Liver (tissue), 9 donors: Measurements from ENCODE around the gene GRK5. TPM values are rescaled to one million over a fixed set of nuclear protein-coding genes. Genes with fewer than 3 reads are reported as not detected.
"Not testable (repeated sequence)": the region's sequence is repeated elsewhere in the genome, so short reads cannot be mapped to it uniquely, and the experiment has no call there.

ENCODE experiments used
- DNase-seq: peaks from one replicate; pipeline ENCODE4 v3.0.0-alpha.2; 2017; ENCODE audit warnings: low spot score
- H3K27ac ChIP-seq, 2 donors: one replicate each; pipeline ENCODE4 v1.7.0; 2013; ENCODE audit warnings: inconsistent platforms in 2 of 2, low read length in 2 of 2, control low read depth in 1 of 2, low read depth in 1 of 2, mild to moderate bottlenecking in 1 of 2
- H3K27me3 ChIP-seq, 4 donors: one replicate each; pipeline versions ENCODE4 v1.6.1 to v1.7.0; 2013; ENCODE audit warnings: low read length in 3 of 4, inconsistent platforms in 1 of 4, mild to moderate bottlenecking in 1 of 4, moderate library complexity in 1 of 4; ENCODE audit not compliant: control insufficient read depth in 4 of 4, insufficient read depth in 4 of 4
- H3K36me3 ChIP-seq, 4 donors: one replicate each; pipeline versions ENCODE4 v1.6.1 to v1.7.0; 2013; ENCODE audit warnings: low read length in 3 of 4, mild to moderate bottlenecking in 3 of 4, low read depth in 1 of 4, moderate library complexity in 1 of 4; ENCODE audit not compliant: control insufficient read depth in 4 of 4, insufficient read depth in 3 of 4
- H3K4me1 ChIP-seq, 4 donors: one replicate each; pipeline versions ENCODE4 v1.6.1 to v1.7.0; 2013; ENCODE audit warnings: low read length in 3 of 4, mild to moderate bottlenecking in 3 of 4, moderate library complexity in 1 of 4; ENCODE audit not compliant: control insufficient read depth in 4 of 4, insufficient read depth in 4 of 4
- H3K4me3 ChIP-seq, 3 donors: one replicate each; pipeline versions ENCODE4 v1.6.1 to v1.7.0; 2013; ENCODE audit warnings: low read length in 3 of 3, control low read depth in 1 of 3, low read depth in 1 of 3, mild to moderate bottlenecking in 1 of 3
- H3K9ac ChIP-seq, 2 donors: one replicate each; pipeline ENCODE4 v1.7.0; 2013; ENCODE audit warnings: low read length in 2 of 2, mild to moderate bottlenecking in 2 of 2, moderate library complexity in 2 of 2, control low read depth in 1 of 2, low read depth in 1 of 2
- H3K9me3 ChIP-seq, 4 donors: one replicate each; pipeline versions ENCODE4 v1.6.1 to v1.7.0; 2013; ENCODE audit warnings: low read length in 3 of 4; ENCODE audit not compliant: control insufficient read depth in 4 of 4
- ATF3 ChIP-seq: IDR thresholded peaks from 2 replicates; pipeline ENCODE4 v1.6.1; 2016; ENCODE audit warnings: antibody characterized with exemption
- CTCF ChIP-seq: fragments of 150-350 bp; IDR thresholded peaks from 2 replicates; pipeline ENCODE4 v1.5.1; 2017; ENCODE audit warnings: improper control_type of control experiment, low read depth, low read length; ENCODE audit not compliant: missing input control
- EGR1 ChIP-seq, 2 donors: IDR thresholded peaks; 2 replicates each; pipeline ENCODE4 v1.6.1; 2016 to 2018; ENCODE audit warnings: antibody characterized with exemption in 2 of 2, low read depth in 2 of 2
- FOXA1 ChIP-seq: IDR thresholded peaks from 2 replicates; pipeline ENCODE4 v1.6.1; 2016; ENCODE audit warnings: antibody characterized with exemption
- FOXA2 ChIP-seq: IDR thresholded peaks from 2 replicates; pipeline ENCODE4 v1.6.1; 2016; ENCODE audit warnings: antibody characterized with exemption
- GABPA ChIP-seq, 2 donors: IDR thresholded peaks in 1 of 2; conservative IDR thresholded peaks in 1 of 2; 2 replicates each; pipeline ENCODE4 v1.6.1; 2016; ENCODE audit warnings: antibody characterized with exemption in 2 of 2, mild to moderate bottlenecking in 1 of 2, moderate library complexity in 1 of 2
- MAX ChIP-seq: IDR thresholded peaks from 2 replicates; pipeline ENCODE4 v1.6.1; 2016; ENCODE audit warnings: antibody characterized with exemption
- NR2F2 ChIP-seq: IDR thresholded peaks from 2 replicates; pipeline ENCODE4 v1.6.1; 2016; ENCODE audit warnings: antibody characterized with exemption
- TAF1 ChIP-seq: conservative IDR thresholded peaks from 2 replicates; pipeline ENCODE4 v1.6.1; 2016; ENCODE audit warnings: antibody characterized with exemption, mild to moderate bottlenecking
- YY1 ChIP-seq: IDR thresholded peaks from 2 replicates; pipeline ENCODE4 v1.6.1; 2016; ENCODE audit warnings: antibody characterized with exemption, mild to moderate bottlenecking
- WGBS: extraction: QIAGEN DNeasy Blood & Tissue Kit; methylation state at CpG from one replicate; pipeline ENCODE4 v1.1.7; 2013; 5-methylcytosine and 5-hydroxymethylcytosine counted together
- polyA plus RNA-seq, 2 donors: library from polyadenylated mRNA; stranded (reverse) in 1 of 2; unstranded in 1 of 2; fragments of 200-250 nt in 1 of 2; fragments of >200 nt in 1 of 2; fragmentation: Nextera tagmentation in 1 of 2; extraction: Ambion mirVana in 1 of 2; gene quantifications; one replicate each; pipeline versions ENCODE4 v1.2.1 to v1.2.3, GENCODE V29; 2013 to 2015
- total RNA-seq, 2 donors: library from RNA; depleted of rRNA; stranded (reverse); fragments of >200 nt; gene quantifications; one replicate each; pipeline ENCODE4 v1.2.3, GENCODE V29; 2014
- donor health status: healthy.
- donor health status: healthy.
- donor health status: healthy.
- donor health status: healthy.
- donor health status: healthy.

The GRK5 gene
- total and polyA plus RNA-seq, 4 donors = 2.1 to 6.6 (median 5.1) TPM

GRCh38 chr10:119227825-119228224 is 20.5 kb downstream of the GRK5 start:
- Histone ChIP-seq H3K4me1 (peaks cover 0 to 5% (median 3%) of the 10 kb centered on the region in 4 donors), H3K4me3 (no peak overlapping the region), H3K27ac (no peak overlapping the region), H3K36me3 (no peaks in the 10 kb centered on the region), H3K27me3 (no peaks in the 10 kb centered on the region), H3K9ac (no peak overlapping the region), H3K9me3 (no peaks in the 10 kb centered on the region)
- WGBS = 91% methylated on average over 6 of the region's 6 CpGs
- no peak for TF ChIP-seq GABPA (IDR thresholded peaks at IDR 0.05 in 1 of 2, conservative IDR thresholded peaks at IDR 0.05 in 1 of 2)
- TF ChIP-seq FOXA2 = no peak
- no peak for TF ChIP-seq CTCF
- TF ChIP-seq MAX = no peak
- no peak for TF ChIP-seq YY1
- TF ChIP-seq ATF3 = no peak
- no peak for DNase-seq

- no peak for DNase-seq
- no peak overlapping the region for H3K9ac ChIP-seq
- no peaks in the 10 kb centered on the region for H3K27me3 ChIP-seq
- peaks cover 0 to 2% (median 0%) of the 10 kb centered on the region in 4 donors for H3K4me1 ChIP-seq
- H3K36me3 ChIP-seq = no peaks in the 10 kb centered on the region
- H3K4me3 ChIP-seq = no peak overlapping the region
- H3K9me3 ChIP-seq = no peaks in the 10 kb centered on the region
- no peak for TF ChIP-seq CTCF
- TF ChIP-seq EGR1 (IDR thresholded peaks at IDR 0.05; ENCODE audit: low read depth in 2 of 2) = no peak
- TF ChIP-seq TAF1 = no peak
- TF ChIP-seq NR2F2 = no peak
- no peak for TF ChIP-seq FOXA1
- WGBS = 78% methylated on average over 7 of the region's 7 CpGs
- no peak overlapping the region for H3K27ac ChIP-seq
These were observed 24.3 kb downstream of the GRK5 start for GRCh38 chr10:119231654-119232053.

GRCh38 chr10:119232439-119232838 is 25.1 kb downstream of the GRK5 start:
- H3K4me1 ChIP-seq, H3K9ac ChIP-seq: not testable (repeated sequence)
- peak overlapping the region in 1 of 2 donors; percentile 16 for H3K27ac ChIP-seq

More at GRCh38 chr10:119232439-119232838, 25.1 kb downstream of the GRK5 start:
- not testable (repeated sequence) for H3K27me3 ChIP-seq, H3K4me3 ChIP-seq, H3K9me3 ChIP-seq, DNase-seq, H3K36me3 ChIP-seq
- 87% methylated on average over 4 of the region's 4 CpGs for WGBS
